Raji (cell line): ENCODE data around the gene CTNNA3.

Source experiments
- POLR2A ChIP-seq: IDR thresholded peaks from 2 replicates; pipeline ENCODE4 v1.6.1; 2011; ENCODE audit warnings: low read depth, low read length, control low read depth; ENCODE audit not compliant: insufficient read depth

Gene CTNNA3

DNA sequence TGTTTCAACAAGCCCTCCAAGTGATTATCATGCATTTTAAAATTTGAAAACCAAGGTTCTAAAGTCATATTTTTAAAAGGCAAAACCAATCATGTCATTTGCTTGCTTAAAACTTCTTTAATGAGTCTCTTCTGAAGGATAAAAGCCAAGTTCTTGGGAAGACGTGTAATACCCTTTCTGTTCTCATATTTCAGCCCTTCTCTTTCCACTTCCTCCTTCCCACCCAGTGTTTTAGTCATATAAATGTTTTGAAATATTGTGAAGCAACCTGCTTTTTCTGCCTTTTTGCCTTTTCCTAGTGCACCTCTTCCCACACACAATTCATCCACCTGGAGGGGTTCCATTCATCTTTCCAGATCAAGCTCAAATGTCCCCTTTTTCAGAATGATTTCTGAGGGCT, 981.3 kb downstream of the CTNNA3 start:
- TF ChIP-seq POLR2A, result no peak

DNA sequence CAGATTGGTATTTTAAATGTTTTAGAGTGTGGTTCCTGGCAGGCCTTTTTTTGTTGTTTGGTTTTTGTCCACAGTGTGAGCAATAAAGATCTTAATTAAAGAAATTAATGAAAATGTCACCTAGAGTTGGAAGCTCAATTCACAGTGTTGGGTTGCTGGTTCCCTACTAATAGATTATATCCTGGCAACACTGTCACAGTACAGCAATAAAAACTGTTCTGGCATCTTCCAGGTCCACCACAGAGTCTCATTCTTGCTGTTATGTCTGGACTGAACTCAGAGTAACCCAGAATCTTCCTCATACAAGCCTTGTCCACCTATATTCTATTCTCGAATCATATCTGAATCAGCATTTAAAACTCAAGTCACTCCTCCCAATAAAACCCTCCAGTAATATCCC, 982.6 kb downstream of the CTNNA3 start:
- TF ChIP-seq POLR2A, result no peak

DNA sequence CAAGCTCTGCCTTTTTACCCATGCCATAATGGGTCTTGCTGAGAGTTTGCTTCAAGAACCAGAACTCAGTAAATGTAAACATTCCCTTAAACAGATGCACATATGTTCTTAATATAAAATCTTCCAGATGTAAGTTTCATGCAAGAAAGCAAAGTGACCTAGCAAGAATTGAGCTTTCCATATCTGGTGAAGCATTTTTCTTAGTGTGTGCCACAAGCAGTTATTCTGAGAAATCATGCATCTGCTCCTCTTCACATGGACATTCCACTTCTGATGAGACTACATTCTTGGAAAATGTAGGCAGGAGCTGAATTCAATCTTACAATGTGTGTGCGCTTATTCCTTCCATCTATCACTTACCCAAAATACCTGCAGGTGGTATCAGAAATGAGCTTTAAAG, 997.9 kb downstream of the CTNNA3 start:
- TF ChIP-seq POLR2A, result no peak

DNA sequence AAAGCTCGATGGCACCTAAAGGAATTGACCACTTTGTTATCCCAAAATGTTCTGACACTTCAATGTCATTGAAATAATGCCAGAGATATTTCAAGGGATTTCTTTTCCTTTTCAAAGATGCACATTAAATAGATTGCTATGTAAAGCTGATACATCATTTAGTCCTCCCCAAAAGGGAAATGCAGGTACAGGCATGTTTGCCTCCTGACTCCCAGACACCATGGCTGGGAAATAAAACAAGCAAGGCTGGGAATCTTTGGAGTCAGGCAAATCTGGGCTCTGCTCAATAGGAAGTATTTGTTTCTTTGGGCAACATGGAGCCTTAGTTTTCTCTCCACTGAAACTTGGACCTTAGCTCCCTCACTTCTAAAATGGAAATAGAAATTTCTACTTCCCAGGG, 1000.9 kb downstream of the CTNNA3 start:
- no peak for TF ChIP-seq POLR2A

DNA sequence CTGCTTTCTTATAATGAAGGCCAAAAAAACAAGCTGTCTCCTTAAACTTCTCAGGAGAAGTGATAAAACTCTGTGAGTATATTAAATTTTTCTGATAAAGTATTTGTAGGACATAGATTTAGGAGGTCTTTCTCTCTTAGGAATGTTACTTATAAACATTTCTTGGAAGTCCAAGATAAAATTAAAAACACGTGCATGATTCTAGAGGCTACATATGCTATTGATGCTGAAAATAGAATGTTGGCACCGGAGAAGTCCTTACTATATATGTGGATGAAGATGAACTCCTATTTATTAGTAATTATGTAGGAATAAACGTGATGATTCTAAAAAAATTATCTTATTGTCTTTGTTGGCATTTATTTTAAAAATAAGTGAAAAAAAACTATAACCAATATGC, 1011.4 kb downstream of the CTNNA3 start:
- TF ChIP-seq POLR2A, result no peak

DNA sequence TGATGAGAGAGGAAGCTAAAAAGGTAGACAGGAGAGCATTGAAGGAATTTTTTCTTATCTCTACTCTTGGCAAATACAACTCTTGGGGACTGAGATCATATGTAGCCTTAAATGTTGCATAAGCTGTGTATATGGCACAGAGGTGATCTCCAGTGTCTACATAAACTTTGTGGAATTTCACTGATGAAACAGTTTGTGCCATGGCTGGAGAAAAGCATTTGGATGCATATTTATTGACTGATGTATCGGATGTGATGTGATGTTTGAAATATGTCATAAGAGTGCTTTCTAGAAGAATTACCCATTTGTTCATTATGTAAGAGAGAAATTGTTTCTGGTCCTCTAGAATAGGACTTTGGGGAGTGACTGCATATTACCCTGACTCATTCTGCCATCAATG, 1015.1 kb downstream of the CTNNA3 start:
- TF ChIP-seq POLR2A, result no peak

DNA sequence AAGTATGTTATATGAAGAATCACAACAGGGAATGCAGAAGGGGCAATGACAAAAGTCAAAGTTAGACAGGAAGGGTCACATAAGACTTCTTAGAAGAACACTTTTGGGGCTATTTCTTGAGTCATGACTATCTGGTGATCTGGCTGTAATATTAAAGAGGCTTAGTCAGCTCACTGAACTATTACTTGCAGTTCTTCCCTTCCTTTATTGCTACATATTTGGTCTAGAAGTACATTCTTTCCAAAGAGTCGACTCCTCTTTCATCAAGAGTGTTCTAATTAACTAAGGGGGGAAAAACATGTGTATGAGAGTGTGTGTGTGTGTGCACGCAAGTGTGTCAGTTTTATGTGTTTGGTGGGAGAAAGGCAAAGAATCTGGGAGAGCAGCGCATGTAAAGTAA, 1017.5 kb downstream of the CTNNA3 start:
- TF ChIP-seq POLR2A, result no peak

DNA sequence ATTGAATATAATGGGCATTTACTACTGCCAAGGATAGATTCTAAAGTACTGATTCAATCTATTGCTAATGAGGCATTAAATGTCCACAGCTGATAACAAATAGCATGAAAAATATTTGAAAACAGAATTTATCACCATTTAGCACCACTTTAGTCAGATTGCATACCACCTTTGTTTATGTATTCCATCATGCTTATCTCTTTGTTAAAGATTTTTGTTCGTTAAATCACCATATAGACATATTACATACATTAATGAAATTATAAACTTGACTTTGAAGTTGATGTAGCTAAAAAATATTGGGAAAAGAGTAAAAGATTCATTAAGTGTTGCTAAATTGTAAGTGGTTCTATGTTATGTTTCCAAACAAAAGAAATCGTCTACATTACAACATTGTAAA, 1022.9 kb downstream of the CTNNA3 start:
- no peak for TF ChIP-seq POLR2A

DNA sequence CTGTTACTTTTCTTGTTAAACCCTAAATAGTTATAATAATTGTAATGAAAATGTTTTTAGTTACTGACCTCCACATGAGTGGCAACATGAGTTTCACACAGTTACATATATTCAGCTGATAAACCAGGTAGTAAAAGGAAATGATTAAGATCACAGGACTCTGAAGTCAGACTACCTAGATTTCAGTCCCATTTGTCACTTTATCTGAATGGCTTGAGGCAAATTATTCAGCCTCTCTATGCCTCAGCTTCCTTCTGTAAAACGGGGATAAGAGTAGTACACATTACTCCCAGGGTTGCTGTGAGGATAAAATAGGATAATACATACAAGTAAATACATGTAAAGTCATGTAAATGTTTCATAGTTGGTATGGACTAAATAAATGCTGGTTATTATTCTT, 1024.4 kb downstream of the CTNNA3 start:
- no peak for TF ChIP-seq POLR2A

DNA sequence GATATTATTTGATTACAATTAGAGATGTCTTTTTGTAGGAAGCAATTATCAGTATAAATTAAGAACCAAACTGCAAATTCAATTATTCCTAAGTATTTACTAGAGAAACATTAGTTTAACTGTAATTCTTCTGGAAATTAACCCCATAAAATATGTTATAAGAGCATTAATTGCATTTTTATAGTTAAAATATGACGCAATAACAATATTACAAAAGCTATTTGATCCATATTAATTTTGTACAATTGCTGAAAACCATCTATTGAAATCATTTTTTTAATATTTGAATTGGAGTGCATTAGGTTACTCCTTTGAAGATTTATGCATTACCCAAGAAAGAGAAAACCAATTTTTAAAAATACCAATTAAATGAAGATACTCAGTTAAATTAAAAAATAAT, 1024.9 kb downstream of the CTNNA3 start:
- TF ChIP-seq POLR2A, result no peak

DNA sequence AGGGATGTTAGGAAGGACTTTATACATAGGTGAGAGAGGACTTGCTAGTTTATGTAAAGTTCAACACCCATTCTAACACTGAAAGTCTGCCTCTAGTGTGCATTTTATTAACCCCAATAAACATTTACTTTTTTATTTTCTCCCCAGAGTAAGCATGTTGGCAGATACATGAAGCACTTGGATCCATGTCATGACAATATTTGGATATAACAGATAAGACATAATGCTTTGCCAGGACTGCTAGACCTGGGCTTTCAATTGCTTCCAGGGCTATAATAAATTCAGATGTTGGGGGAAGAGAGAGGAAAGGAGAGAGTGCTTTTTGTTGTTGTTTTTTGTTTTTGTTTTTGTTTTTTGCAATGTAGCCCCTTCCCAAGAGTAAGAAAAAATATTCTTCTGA, 1039.5 kb downstream of the CTNNA3 start:
- TF ChIP-seq POLR2A, result no peak

DNA sequence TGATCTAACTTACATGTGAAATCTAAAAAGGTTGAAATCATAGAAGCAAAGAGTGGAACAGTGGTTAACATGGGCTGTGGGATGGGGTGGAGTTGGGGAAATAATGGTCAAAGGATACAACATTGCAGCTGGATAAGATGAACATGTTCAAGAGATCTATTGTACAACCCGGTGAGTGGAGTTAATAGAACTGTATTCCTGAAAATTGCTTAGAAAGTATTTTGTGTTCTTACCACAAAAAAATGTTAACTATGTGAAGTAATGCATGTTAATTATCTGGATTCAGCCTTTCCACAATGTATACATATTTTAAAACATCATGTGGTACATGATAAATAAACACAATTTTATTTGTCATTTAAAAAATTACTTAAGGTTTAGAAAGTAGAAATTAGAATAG, 1041.1 kb downstream of the CTNNA3 start:
- TF ChIP-seq POLR2A, result no peak

DNA sequence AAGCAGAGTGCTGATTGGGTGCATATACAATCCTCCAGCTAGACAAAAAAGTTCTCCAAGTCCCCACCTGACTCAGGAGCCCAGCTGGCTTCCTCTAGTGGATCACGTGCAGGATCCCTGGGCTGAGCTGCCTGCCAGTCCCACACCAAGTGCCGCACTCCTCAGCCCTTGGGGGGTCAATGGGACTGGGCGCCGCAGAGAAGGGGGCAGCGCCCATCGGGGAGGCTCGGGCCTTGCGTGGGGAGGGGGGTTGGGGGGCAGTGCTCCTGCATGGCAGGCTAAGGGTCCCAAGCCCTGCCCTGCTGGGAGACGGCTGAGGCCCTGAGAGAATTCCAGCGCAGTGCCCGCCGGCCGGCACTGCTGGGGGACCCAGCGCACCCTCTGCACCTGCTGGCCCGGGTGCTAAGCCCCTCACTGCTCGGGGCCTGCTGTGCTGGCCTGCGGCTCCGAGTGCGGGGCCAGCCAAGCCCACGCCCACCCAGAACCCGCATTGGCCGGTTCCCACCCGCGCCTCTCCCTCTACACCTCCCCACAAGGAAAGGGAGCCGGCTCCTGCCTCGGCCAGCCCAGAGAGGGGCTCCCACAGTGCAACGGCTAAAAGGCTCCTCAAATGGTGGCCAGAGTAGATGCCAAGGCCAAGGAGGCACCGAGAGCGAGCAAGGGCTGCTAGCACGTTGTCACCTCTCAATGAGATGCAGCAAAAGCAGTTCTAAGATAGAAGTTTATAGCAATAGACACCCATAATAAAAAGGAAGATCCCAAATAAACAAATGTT, 1044.5 kb downstream of the CTNNA3 start:
- no peak for TF ChIP-seq POLR2A

DNA sequence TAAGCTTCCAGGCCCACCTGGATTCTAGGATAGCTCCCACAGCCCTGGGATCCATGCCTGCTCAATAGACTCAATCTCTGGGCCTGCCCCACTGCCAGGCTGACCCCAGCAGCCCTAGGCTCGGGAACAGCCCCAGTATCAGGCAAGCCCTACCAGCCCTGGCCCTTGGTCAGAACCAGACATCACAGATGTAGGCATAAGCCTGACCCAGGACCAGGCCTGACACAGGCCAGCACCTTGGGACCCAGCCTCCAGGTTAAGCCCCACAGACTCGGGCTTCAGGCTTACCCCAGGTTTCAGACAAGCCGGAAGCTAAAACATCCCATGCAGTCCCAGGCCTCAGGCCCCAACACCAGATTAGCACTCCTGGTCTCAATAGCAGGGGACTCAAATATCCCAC, 1046.4 kb downstream of the CTNNA3 start:
- TF ChIP-seq POLR2A, result no peak

DNA sequence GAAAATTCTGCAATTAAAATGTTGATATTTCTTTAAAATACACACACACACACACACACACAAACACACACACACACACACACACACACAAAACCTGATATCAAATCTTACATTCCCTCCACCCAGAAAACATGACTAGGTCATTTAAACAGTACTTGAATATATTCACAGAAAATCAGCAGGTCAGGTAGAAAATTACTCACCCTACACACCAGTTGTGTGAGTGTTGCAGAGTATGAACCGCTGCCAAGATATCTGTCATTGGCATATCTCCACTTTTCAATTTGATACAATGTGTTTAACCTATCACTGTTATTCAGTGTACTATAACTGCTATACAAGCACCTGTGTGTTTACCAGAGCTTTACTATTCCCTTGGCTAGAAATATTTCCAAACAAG, 1053.8 kb downstream of the CTNNA3 start:
- no peak for TF ChIP-seq POLR2A

DNA sequence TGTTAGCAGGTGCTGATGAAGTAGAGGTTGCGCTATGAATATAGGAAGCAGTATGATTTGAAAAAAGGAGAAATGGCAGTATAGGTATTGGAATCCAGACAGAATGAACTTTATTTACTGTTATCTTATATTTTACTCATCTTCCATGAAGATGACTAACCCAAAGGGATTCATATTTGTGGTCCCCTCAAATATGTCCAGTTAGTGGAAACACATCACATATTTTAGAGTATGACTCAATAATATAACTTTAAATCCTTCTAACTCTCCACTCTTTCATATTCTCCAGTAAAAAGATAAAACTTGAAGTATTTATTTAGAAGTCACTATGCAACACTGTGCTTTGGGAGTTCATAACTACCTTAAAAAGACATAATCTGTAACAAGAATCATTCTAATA, 1056.6 kb downstream of the CTNNA3 start:
- TF ChIP-seq POLR2A, result no peak

DNA sequence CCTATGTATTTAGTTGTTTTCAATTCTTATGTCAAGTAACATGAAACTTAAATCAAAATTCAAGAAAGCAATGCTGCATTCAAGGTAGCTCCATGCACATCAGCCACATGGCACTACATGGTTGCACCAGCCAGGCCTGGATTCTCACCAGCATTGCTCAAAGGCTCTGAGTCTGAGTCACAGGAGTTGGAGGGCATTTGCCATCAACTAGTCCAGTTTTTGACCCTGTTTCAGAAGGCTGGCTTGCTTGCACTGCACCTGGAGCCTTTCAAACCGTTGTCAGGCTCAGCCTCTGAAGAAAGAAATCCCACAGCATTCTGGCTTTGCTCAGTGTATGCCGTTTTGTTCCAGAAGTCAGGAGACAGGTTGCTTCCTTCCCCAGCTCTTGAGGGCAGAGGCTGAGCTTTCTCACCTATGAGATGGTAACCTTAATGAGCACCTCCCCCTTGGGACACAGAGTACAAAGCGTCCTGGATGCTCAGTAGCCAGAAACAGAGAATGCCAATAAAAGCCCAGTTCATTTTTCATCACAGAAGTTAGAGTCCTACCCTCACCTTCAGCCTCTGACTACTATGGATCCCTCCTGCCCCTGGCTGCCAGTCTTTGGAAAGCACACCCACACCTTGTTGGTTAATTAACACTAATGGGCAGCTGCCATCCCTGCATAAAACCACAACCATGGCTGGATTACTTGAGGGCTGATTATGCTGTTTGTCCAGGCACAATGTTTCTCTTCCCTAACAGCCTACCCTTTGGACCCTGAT, 1058.5 kb downstream of the CTNNA3 start:
- no peak for TF ChIP-seq POLR2A

DNA sequence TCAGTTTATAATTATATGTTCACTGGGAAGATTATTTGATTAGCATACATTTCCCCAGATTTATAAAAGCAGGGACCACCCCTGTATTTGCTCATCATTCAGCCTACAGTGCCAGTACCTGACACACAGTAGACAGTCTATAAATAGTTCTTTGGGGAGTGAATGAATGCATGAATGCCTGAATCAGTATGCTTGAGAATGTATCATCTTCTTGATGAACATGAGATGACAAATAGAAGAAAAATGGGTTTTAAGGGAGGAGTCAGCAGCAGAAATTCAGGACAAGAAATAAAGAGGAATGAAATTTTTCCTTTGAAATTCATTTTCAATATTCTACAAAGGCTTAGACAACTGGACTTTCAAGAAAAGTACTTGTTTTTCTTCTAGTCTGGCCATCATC, 1066.0 kb downstream of the CTNNA3 start:
- TF ChIP-seq POLR2A, result no peak
